ENCODE results near the gene RSRC2. TPM values are rescaled to one million over a fixed set of nuclear protein-coding genes. Genes with fewer than 3 reads are reported as not detected.

Gene RSRC2
- total RNA-seq, 4 donors from 2014 or later = 51.2 to 83.2 (median 79.4) TPM

GRCh38 chr12:122527478-122527944, 775 bp upstream of the RSRC2 start:
- TF ChIP-seq POLR2A (IDR thresholded peaks at IDR 0.05) = no peak
- TF ChIP-seq CTCF (IDR thresholded peaks at IDR 0.05) = no peak
- H3K4me3 ChIP-seq = peak overlapping the region; percentile 50 to 75
- H3K4me1 ChIP-seq = peaks cover 0 to 16% of the 10 kb centered on the region in 2 donors
- H3K27me3 ChIP-seq = no peaks in the 10 kb centered on the region
- DNase-seq = no peak
- peak overlapping the region; percentile 58 to 64 for H3K27ac ChIP-seq
- no peaks in the 10 kb centered on the region for H3K9me3 ChIP-seq
- H3K36me3 ChIP-seq = no peaks in the 10 kb centered on the region
- intact Hi-C loops (cut with DNase I; ENCODE audit: low total_unique reads) = no loop called here

GRCh38 chr12:122523846-122524718, 2.7 kb downstream of the RSRC2 start:
- peaks cover 8 to 22% of the 10 kb centered on the region in 2 donors for H3K4me1 ChIP-seq
- TF ChIP-seq POLR2A (IDR thresholded peaks at IDR 0.05) (no peak), CTCF (IDR thresholded peaks at IDR 0.05) (no peak)
- intact Hi-C loops (cut with DNase I; ENCODE audit: low total_unique reads) = no loop called here

DNA sequence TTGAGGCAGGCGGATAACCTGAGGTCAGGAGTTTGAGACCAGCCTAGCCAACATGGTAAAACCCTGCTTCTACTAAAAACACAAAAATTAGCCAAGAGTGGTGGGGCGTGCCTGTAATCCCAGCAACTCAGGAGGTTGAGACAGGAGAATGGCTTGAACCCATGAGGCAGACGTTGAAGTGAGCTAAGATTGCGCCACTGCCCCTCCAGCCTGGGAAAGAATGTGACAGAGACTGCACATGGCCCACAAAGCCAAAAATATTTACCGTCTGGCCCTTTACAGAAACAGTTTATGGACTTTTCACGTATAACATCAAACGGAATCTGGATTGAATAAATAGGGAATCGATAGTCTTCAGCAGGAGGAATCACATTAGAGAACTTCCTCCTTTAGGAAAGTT, 3.5 kb downstream of the RSRC2 start:
- peaks cover 8 to 22% of the 10 kb centered on the region in 2 donors for H3K4me1 ChIP-seq
- peak overlapping the region in 1 of 2 donors; percentile 79 for H3K27ac ChIP-seq
- H3K36me3 ChIP-seq = no peaks in the 10 kb centered on the region
- TF ChIP-seq POLR2A (IDR thresholded peaks at IDR 0.05) (no peak), CTCF (IDR thresholded peaks at IDR 0.05) (no peak)
- H3K9me3 ChIP-seq = no peaks in the 10 kb centered on the region
- no peaks in the 10 kb centered on the region for H3K27me3 ChIP-seq
- no peak for DNase-seq
- intact Hi-C loops (cut with DNase I; ENCODE audit: low total_unique reads) = no loop called here
- no peak overlapping the region for H3K4me3 ChIP-seq

More at GRCh38 chr12:122523846-122524718, 2.7 kb downstream of the RSRC2 start:
- H3K9me3 ChIP-seq = no peaks in the 10 kb centered on the region
- no peaks in the 10 kb centered on the region for H3K27me3 ChIP-seq
- H3K27ac ChIP-seq = peak overlapping the region in 1 of 2 donors; percentile 79
- H3K36me3 ChIP-seq = no peaks in the 10 kb centered on the region
- H3K4me3 ChIP-seq = peak overlapping the region; percentile 35 to 83
- no peak for DNase-seq

GRCh38 chr12:122520676-122521075, 6.1 kb downstream of the RSRC2 start:
- DNase-seq = no peak
- Histone ChIP-seq H3K9me3 (no peaks in the 10 kb centered on the region), H3K4me1 (peaks cover 8 to 15% of the 10 kb centered on the region in 2 donors), H3K27ac (no peak overlapping the region), H3K4me3 (no peak overlapping the region), H3K36me3 (no peaks in the 10 kb centered on the region), H3K27me3 (no peaks in the 10 kb centered on the region)
- TF ChIP-seq CTCF (IDR thresholded peaks at IDR 0.05) (no peak), POLR2A (IDR thresholded peaks at IDR 0.05) (no peak)
- intact Hi-C loops (cut with DNase I; ENCODE audit: low total_unique reads) = no loop called here

GRCh38 chr12:122519418-122519817, 7.3 kb downstream of the RSRC2 start:
- H3K4me1 ChIP-seq = peaks cover 8 to 10% of the 10 kb centered on the region in 2 donors
- intact Hi-C loops (cut with DNase I; ENCODE audit: low total_unique reads) = no loop called here
- no peaks in the 10 kb centered on the region for H3K27me3 ChIP-seq
- no peak for DNase-seq
- H3K4me3 ChIP-seq = no peak overlapping the region
- H3K9me3 ChIP-seq = no peaks in the 10 kb centered on the region
- TF ChIP-seq CTCF (IDR thresholded peaks at IDR 0.05) (no peak), POLR2A (IDR thresholded peaks at IDR 0.05) (no peak)
- no peak overlapping the region for H3K27ac ChIP-seq
- H3K36me3 ChIP-seq = no peaks in the 10 kb centered on the region
